ENCODE results near the gene TTLL3.

TTLL3 gene

GRCh38 chr3:9876991-9877390 lies 66.9 kb downstream of the TTLL3 start:
- no peaks in the 10 kb centered on the region for H3K36me3 Mint-ChIP-seq
- H3K27me3 Mint-ChIP-seq = no peaks in the 10 kb centered on the region
- H3K4me3 Mint-ChIP-seq = no peak overlapping the region
- H3K9me3 Mint-ChIP-seq (ENCODE audit: low read depth) = no peaks in the 10 kb centered on the region
- no peaks in the 10 kb centered on the region for H3K4me1 Mint-ChIP-seq (ENCODE audit: low read depth)
- no peak overlapping the region for H3K27ac Mint-ChIP-seq

GRCh38 chr3:9878700-9879099 lies 68.6 kb downstream of the TTLL3 start:
- Mint-ChIP-seq H3K9me3 (ENCODE audit: low read depth) (no peaks in the 10 kb centered on the region), H3K4me1 (ENCODE audit: low read depth) (no peaks in the 10 kb centered on the region), H3K27ac (no peak overlapping the region), H3K36me3 (no peaks in the 10 kb centered on the region), H3K4me3 (no peak overlapping the region), H3K27me3 (no peaks in the 10 kb centered on the region)

- no peaks in the 10 kb centered on the region for H3K4me1 Mint-ChIP-seq (ENCODE audit: low read depth)
- H3K4me3 Mint-ChIP-seq = no peak within 1 kb of the TSS
- H3K27ac Mint-ChIP-seq = no peak within 1 kb of the TSS
- H3K9me3 Mint-ChIP-seq (ENCODE audit: low read depth) = no peaks in the 10 kb centered on the region
- no peaks in the 10 kb centered on the region for H3K27me3 Mint-ChIP-seq
- H3K36me3 Mint-ChIP-seq = no peaks in the 10 kb centered on the region
Observed at GRCh38 chr3:9879830-9880549, 69.9 kb downstream of the TTLL3 start, which contains the start of gene CIDEC. CIDEC (minus strand) TSS chr3:9880253; CDS start chr3:9878486, 1,767 bp downstream.

GRCh38 chr3:9881441-9881840 lies 71.4 kb downstream of the TTLL3 start:
- H3K36me3 Mint-ChIP-seq = no peaks in the 10 kb centered on the region
- no peaks in the 10 kb centered on the region for H3K4me1 Mint-ChIP-seq (ENCODE audit: low read depth)
- no peaks in the 10 kb centered on the region for H3K9me3 Mint-ChIP-seq (ENCODE audit: low read depth)
- no peak overlapping the region for H3K27ac Mint-ChIP-seq
- no peaks in the 10 kb centered on the region for H3K27me3 Mint-ChIP-seq
- no peak overlapping the region for H3K4me3 Mint-ChIP-seq

- Mint-ChIP-seq H3K36me3 (no peaks in the 10 kb centered on the region), H3K9me3 (ENCODE audit: low read depth) (no peaks in the 10 kb centered on the region), H3K27me3 (no peaks in the 10 kb centered on the region), H3K4me3 (no peak overlapping the region), H3K27ac (no peak overlapping the region), H3K4me1 (ENCODE audit: low read depth) (no peaks in the 10 kb centered on the region)
Observed at GRCh38 chr3:9883706-9884554, 73.9 kb downstream of the TTLL3 start.

- Mint-ChIP-seq H3K36me3 (no peaks in the 10 kb centered on the region), H3K9me3 (ENCODE audit: low read depth) (no peaks in the 10 kb centered on the region), H3K27ac (no peak overlapping the region), H3K4me1 (ENCODE audit: low read depth) (no peaks in the 10 kb centered on the region), H3K4me3 (no peak overlapping the region), H3K27me3 (no peaks in the 10 kb centered on the region)
Observed at GRCh38 chr3:9884555-9885165, 74.6 kb downstream of the TTLL3 start.
